DLD1 (cell line): ENCODE measurements around the gene HBA2.
"Not testable (repeated sequence)": the region's sequence is repeated elsewhere in the genome, so short reads cannot be mapped to it uniquely, and the experiment has no call there.

Experiments used
- in situ Hi-C: cut with HindIII; loops from 2 replicates; pipeline ENCODE4 v1.10.0; 2017; ENCODE audit warnings: low sequenced_read_pairs

HBA2 gene

GRCh38 chr16:154217-155030, 18.3 kb upstream of the HBA2 start:
- in situ Hi-C loops: no loop called here

- in situ Hi-C loops: no loop called here
These were observed 17.7 kb upstream of the HBA2 start for GRCh38 chr16:155031-155398.

GRCh38 chr16:159136-159849, 13.4 kb upstream of the HBA2 start:
- in situ Hi-C loops: no loop called here

- in situ Hi-C loops: not testable (repeated sequence)
These were observed 12.4 kb upstream of the HBA2 start for GRCh38 chr16:160242-160641.

- in situ Hi-C loops: no loop called here
These were observed 11.9 kb upstream of the HBA2 start for GRCh38 chr16:160691-161190.

- in situ Hi-C loops: no loop called here
These were observed 10.2 kb upstream of the HBA2 start for GRCh38 chr16:162271-162991.

GRCh38 chr16:163139-163538, 9.5 kb upstream of the HBA2 start:
- in situ Hi-C loops: not testable (repeated sequence)

- in situ Hi-C loops: not testable (repeated sequence)
These were observed 9.0 kb upstream of the HBA2 start for GRCh38 chr16:163696-164095.

GRCh38 chr16:164134-164823, 8.4 kb upstream of the HBA2 start:
- in situ Hi-C loops: not testable (repeated sequence)

GRCh38 chr16:164827-165538, 7.7 kb upstream of the HBA2 start:
- in situ Hi-C loops: no loop called here

- in situ Hi-C loops: no loop called here
These were observed 6.9 kb upstream of the HBA2 start, which contains the start of gene HBM for GRCh38 chr16:165539-166374. Gene HBM, plus strand, starts transcription at chr16:165978. Its CDS starts 20 bp downstream, at chr16:165998.

GRCh38 chr16:166375-167121, 6.1 kb upstream of the HBA2 start:
- in situ Hi-C loops: no loop called here

- in situ Hi-C loops: no loop called here
These were observed 5.5 kb upstream of the HBA2 start for GRCh38 chr16:167122-167690.

- in situ Hi-C loops: no loop called here
These were observed 4.3 kb upstream of the HBA2 start for GRCh38 chr16:168424-168823.

GRCh38 chr16:169014-169413, 3.7 kb upstream of the HBA2 start:
- in situ Hi-C loops: no loop called here

GRCh38 chr16:170088-170507, 2.6 kb upstream of the HBA2 start:
- in situ Hi-C loops: not testable (repeated sequence)

- in situ Hi-C loops: no loop called here
These were observed 1.9 kb upstream of the HBA2 start for GRCh38 chr16:170788-171187.

GRCh38 chr16:173211-173854, 657 bp downstream of the HBA2 start:
- in situ Hi-C loops: not testable (repeated sequence)
